Hepatocyte (in vitro differentiated cells): ENCODE measurements around the gene HSP90AA1. TPM values are rescaled to one million over a fixed set of nuclear protein-coding genes. Genes with fewer than 3 reads are reported as not detected.

Source experiments
- DNase-seq: peaks from one replicate; pipeline ENCODE4 v3.0.0-alpha.2; 2016; ENCODE audit warnings: low spot score
- H2AFZ ChIP-seq: fragments of 200-600 bp; sonication (generic); 2 replicates; pipeline ENCODE4 v1.6.0; 2016; ENCODE audit warnings: antibody characterized with exemption, mild to moderate bottlenecking
- H3K27ac ChIP-seq: fragments of 200-600 bp; sonication (generic); 2 replicates; pipeline ENCODE4 v1.5.1; 2016; ENCODE audit warnings: mild to moderate bottlenecking
- H3K27me3 ChIP-seq: fragments of 200-600 bp; sonication (generic); 2 replicates; pipeline ENCODE4 v1.6.1; 2016
- H3K36me3 ChIP-seq: fragments of 200-600 bp; sonication (generic); replicated peaks from 2 replicates; pipeline ENCODE4 v1.5.1; 2016; ENCODE audit warnings: low read depth; ENCODE audit not compliant: insufficient read depth
- H3K4me1 ChIP-seq: fragments of 200-600 bp; sonication (generic); 2 replicates; pipeline ENCODE4 v1.5.1; 2016; ENCODE audit warnings: mild to moderate bottlenecking, moderate library complexity; ENCODE audit not compliant: insufficient read depth
- H3K4me2 ChIP-seq: fragments of 200-600 bp; sonication (generic); 2 replicates; pipeline ENCODE4 v1.6.0; 2016
- H3K4me3 ChIP-seq: fragments of 200-600 bp; sonication (generic); 2 replicates; pipeline ENCODE4 v1.5.1; 2016; ENCODE audit warnings: mild to moderate bottlenecking
- H3K79me2 ChIP-seq: fragments of 200-600 bp; sonication (generic); 2 replicates; pipeline ENCODE4 v1.6.0; 2017; ENCODE audit warnings: mild to moderate bottlenecking
- H3K9me2 ChIP-seq: fragments of 200-600 bp; sonication (generic); replicated peaks from 2 replicates; pipeline ENCODE4 v1.6.0; 2017; ENCODE audit warnings: mild to moderate bottlenecking; ENCODE audit not compliant: insufficient read depth
- H3K9me3 ChIP-seq: fragments of 200-600 bp; sonication (generic); 2 replicates; pipeline ENCODE4 v1.5.1; 2016; ENCODE audit warnings: low read depth, mild to moderate bottlenecking
- H4K20me1 ChIP-seq: fragments of 200-600 bp; sonication (generic); 2 replicates; pipeline ENCODE4 v1.6.0; 2016; ENCODE audit warnings: mild to moderate bottlenecking; ENCODE audit not compliant: insufficient read depth, poor library complexity, severe bottlenecking
- CTCF ChIP-seq: fragments of 200-600 bp; sonication (generic); IDR thresholded peaks from 2 replicates; pipeline ENCODE4 v1.5.1; 2016; ENCODE audit warnings: antibody characterized with exemption, mild to moderate bottlenecking; ENCODE audit not compliant: poor library complexity
- EZH2 ChIP-seq: fragments of 200-600 bp; sonication (generic); IDR thresholded peaks from 2 replicates; pipeline ENCODE4 v1.6.1; 2016; ENCODE audit warnings: antibody characterized with exemption, mild to moderate bottlenecking, borderline replicate concordance
- EZH2phosphoT487 ChIP-seq: fragments of 200-600 bp; sonication (generic); IDR thresholded peaks from one replicate; pipeline ENCODE4 v1.6.1; 2018; ENCODE audit warnings: antibody characterized with exemption, mild to moderate bottlenecking, low read depth, moderate library complexity; ENCODE audit not compliant: unreplicated experiment, severe bottlenecking
- WGBS: methylation state at CpG from one replicate; pipeline ENCODE4 v1.1.6; 2016; ENCODE audit warnings: low lambda C conversion rate; ENCODE audit errors: missing lambda C conversion rate; 5-methylcytosine and 5-hydroxymethylcytosine counted together
- polyA plus RNA-seq: library from polyadenylated mRNA; unstranded; fragments of >200 nt; fragmentation: Nextera tagmentation; extraction: Ambion mirVana; gene quantifications from 2 replicates; pipeline ENCODE4 v1.2.1, GENCODE V29; 2016
- total RNA-seq: library from RNA; depleted of rRNA; stranded (reverse); fragments of >200 nt; gene quantifications from 2 replicates; pipeline ENCODE4 v1.2.3, GENCODE V29; 2014

Gene HSP90AA1
- total and polyA plus RNA-seq, 2 experiments from 2014 or later = 503 to 589 TPM

- no peaks in the 10 kb centered on the region for H4K20me1 ChIP-seq
- no peak for TF ChIP-seq CTCF
- no peak for TF ChIP-seq EZH2
- TF ChIP-seq EZH2phosphoT487 = no peak
- H3K4me1 ChIP-seq = no peaks in the 10 kb centered on the region
- peak; percentile 43 for DNase-seq
- no peaks in the 10 kb centered on the region for H3K79me2 ChIP-seq
- no peaks in the 10 kb centered on the region for H3K9me3 ChIP-seq
- peak overlapping the region; percentile 20 for H3K27ac ChIP-seq
- no peak overlapping the region for H3K4me3 ChIP-seq
- no peaks in the 10 kb centered on the region for H3K9me2 ChIP-seq
- no peak overlapping the region for H3K4me2 ChIP-seq
- no peak overlapping the region for H2AFZ ChIP-seq
- whole genome bisulfite sequencing = 79% methylated on average over 23 of the region's 24 CpGs
- no peaks in the 10 kb centered on the region for H3K36me3 ChIP-seq
- H3K27me3 ChIP-seq = no peaks in the 10 kb centered on the region
These were observed 31.5 kb downstream of the HSP90AA1 start for GRCh38 chr14:102055181-102055901.

GRCh38 chr14:102052522-102052921, 34.3 kb downstream of the HSP90AA1 start:
- Histone ChIP-seq H3K9me2 (no peaks in the 10 kb centered on the region), H3K4me3 (no peak overlapping the region), H3K79me2 (no peaks in the 10 kb centered on the region), H3K9me3 (no peaks in the 10 kb centered on the region), H3K36me3 (no peaks in the 10 kb centered on the region), H3K27ac (no peak overlapping the region), H3K4me2 (no peak overlapping the region), H4K20me1 (no peaks in the 10 kb centered on the region), H3K4me1 (no peaks in the 10 kb centered on the region), H3K27me3 (no peaks in the 10 kb centered on the region), H2AFZ (no peak overlapping the region)
- no peak for DNase-seq
- WGBS = 97% methylated on average over 10 of the region's 10 CpGs
- TF ChIP-seq CTCF = no peak
- TF ChIP-seq EZH2phosphoT487 = no peak
- TF ChIP-seq EZH2 = no peak

GRCh38 chr14:102050625-102051024, 36.2 kb downstream of the HSP90AA1 start:
- H3K9me2 ChIP-seq = no peaks in the 10 kb centered on the region
- no peak overlapping the region for H3K4me3 ChIP-seq
- H2AFZ ChIP-seq = no peak overlapping the region
- DNase-seq = no peak
- no peaks in the 10 kb centered on the region for H4K20me1 ChIP-seq
- no peak overlapping the region for H3K4me2 ChIP-seq
- H3K36me3 ChIP-seq = no peaks in the 10 kb centered on the region
- no peak overlapping the region for H3K27ac ChIP-seq
- TF ChIP-seq EZH2 (no peak), CTCF (no peak), EZH2phosphoT487 (no peak)
- no peaks in the 10 kb centered on the region for H3K4me1 ChIP-seq
- H3K9me3 ChIP-seq = no peaks in the 10 kb centered on the region
- H3K27me3 ChIP-seq = no peaks in the 10 kb centered on the region
- 90% methylated on average over 11 of the region's 11 CpGs for WGBS
- no peaks in the 10 kb centered on the region for H3K79me2 ChIP-seq
